ENCODE measurements around the gene PHYHD1. TPM values are rescaled to one million over a fixed set of nuclear protein-coding genes. Genes with fewer than 3 reads are reported as not detected.

Gene PHYHD1
- total RNA-seq, 1 donor from 2014 or later: 46.1 TPM

DNA sequence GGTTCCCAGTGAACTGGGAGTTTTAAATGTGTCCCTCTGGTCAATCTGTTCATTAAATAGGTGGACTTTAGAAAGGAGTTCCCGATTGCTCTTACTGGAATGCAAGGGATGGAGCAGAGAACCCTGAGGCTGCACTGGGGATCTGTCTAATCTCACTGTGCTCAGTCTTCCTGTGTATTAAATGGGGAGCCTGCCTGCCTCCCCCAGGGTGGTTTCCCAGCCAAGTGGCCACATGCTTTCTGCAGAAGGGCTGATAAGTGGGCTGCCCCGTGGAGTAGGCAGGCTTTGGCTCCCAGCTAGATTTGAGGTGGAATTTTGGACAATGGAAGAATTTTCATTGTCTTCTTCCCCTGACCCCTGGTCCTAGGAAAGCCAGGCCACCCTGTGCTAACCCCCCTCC, 14.0 kb upstream of the PHYHD1 start:
- no peaks in the 10 kb centered on the region for H3K27me3 ChIP-seq
- H3K4me1 ChIP-seq: peaks cover 31 to 46% of the 10 kb centered on the region in 2 donors
- TF ChIP-seq, protein P1, sequence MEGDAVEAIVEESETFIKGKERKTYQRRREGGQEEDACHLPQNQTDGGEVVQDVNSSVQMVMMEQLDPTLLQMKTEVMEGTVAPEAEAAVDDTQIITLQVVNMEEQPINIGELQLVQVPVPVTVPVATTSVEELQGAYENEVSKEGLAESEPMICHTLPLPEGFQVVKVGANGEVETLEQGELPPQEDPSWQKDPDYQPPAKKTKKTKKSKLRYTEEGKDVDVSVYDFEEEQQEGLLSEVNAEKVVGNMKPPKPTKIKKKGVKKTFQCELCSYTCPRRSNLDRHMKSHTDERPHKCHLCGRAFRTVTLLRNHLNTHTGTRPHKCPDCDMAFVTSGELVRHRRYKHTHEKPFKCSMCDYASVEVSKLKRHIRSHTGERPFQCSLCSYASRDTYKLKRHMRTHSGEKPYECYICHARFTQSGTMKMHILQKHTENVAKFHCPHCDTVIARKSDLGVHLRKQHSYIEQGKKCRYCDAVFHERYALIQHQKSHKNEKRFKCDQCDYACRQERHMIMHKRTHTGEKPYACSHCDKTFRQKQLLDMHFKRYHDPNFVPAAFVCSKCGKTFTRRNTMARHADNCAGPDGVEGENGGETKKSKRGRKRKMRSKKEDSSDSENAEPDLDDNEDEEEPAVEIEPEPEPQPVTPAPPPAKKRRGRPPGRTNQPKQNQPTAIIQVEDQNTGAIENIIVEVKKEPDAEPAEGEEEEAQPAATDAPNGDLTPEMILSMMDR (IDR thresholded peaks at IDR 0.05): no peak
- no peak for DNase-seq (ENCODE audit: low spot score in 2 of 2)
- intact Hi-C loops (cut with DNase I): no loop called here
- no peak overlapping the region for H3K4me3 ChIP-seq
- H3K9me3 ChIP-seq: no peaks in the 10 kb centered on the region
- H3K27ac ChIP-seq: peak overlapping the region in 1 of 2 donors; percentile 6
- peaks cover 39 to 40% of the 10 kb centered on the region in 2 donors for H3K36me3 ChIP-seq

DNA sequence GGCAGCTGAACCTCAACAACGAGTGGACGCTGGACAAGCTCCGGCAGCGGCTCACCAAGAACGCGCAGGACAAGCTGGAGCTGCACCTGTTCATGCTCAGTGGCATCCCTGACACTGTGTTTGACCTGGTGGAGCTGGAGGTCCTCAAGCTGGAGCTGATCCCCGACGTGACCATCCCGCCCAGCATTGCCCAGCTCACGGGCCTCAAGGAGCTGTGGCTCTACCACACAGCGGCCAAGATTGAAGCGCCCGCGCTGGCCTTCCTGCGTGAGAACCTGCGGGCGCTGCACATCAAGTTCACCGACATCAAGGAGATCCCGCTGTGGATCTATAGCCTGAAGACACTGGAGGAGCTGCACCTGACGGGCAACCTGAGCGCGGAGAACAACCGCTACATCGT, 12.4 kb upstream of the PHYHD1 start:
- intact Hi-C loops (cut with DNase I): no loop called here
- Histone ChIP-seq H3K9me3 (no peaks in the 10 kb centered on the region), H3K27me3 (no peaks in the 10 kb centered on the region), H3K27ac (peak overlapping the region in 1 of 2 donors; percentile 94), H3K36me3 (peaks cover 40 to 43% of the 10 kb centered on the region in 2 donors), H3K4me1 (peaks cover 32 to 47% of the 10 kb centered on the region in 2 donors), H3K4me3 (no peak overlapping the region)
- DNase-seq (ENCODE audit: low spot score in 2 of 2): no peak
- TF ChIP-seq, protein P1 (IDR thresholded peaks at IDR 0.05): no peak

DNA sequence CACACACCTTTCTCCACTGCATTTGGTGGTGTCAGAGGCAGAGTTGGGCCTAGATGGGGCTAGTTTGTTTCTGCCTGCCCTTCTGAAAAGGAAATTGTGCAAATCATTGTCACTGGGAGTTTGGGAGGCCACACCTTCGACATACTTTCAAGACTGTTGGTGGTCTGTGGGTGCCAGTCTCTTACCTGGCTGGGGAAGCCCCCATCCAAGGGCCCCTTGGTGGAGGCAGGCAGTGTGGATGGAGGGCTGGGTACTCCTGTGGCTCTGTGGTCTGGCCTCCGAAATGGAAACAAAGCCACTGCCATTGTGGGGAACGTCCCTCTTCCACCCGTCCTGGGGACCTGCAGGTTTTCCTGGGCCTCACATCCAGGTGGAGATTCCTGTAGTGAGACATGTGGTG, 10.9 kb upstream of the PHYHD1 start:
- TF ChIP-seq, protein P1 (IDR thresholded peaks at IDR 0.05): no peak
- Histone ChIP-seq H3K4me1 (peaks cover 37 to 59% of the 10 kb centered on the region in 2 donors), H3K27ac (peak overlapping the region; percentile 94 to 95)

DNA sequence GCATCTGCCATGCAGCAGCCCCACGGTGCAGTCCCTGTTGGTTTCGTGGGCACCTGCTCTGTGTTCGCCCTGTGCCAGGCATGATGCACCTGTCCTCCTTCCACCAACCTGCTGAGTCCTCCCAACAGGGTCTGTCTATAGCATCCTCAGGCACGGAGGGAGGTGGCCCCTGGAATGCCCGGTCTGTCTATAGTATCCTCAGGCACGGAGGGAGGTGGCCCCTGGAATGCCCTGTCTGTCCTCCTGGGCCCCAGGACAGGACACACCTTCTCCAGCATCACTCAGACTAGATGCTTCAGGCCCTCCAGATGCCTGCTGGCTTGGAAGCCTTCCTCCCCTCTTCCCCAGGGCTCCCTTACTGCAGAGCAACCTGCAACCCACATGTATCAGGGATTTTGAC, 9.9 kb upstream of the PHYHD1 start:
- peaks cover 45 to 69% of the 10 kb centered on the region in 2 donors for H3K4me1 ChIP-seq
- no peaks in the 10 kb centered on the region for H3K9me3 ChIP-seq
- H3K36me3 ChIP-seq: peaks cover 43 to 54% of the 10 kb centered on the region in 2 donors
- intact Hi-C loops (cut with DNase I): loop anchor here (1.0 kb wide), 1 partner anchor 19 kb away; no protein-coding TSS in a partner anchor
- H3K4me3 ChIP-seq: no peak overlapping the region
- TF ChIP-seq, protein P1 (IDR thresholded peaks at IDR 0.05): no peak
- H3K27ac ChIP-seq: peak overlapping the region; percentile 94 to 95
- DNase-seq (ENCODE audit: low spot score in 2 of 2): peak in 1 of 2 donors; percentile 63
- no peaks in the 10 kb centered on the region for H3K27me3 ChIP-seq

More for the DNA sequence above, 10.9 kb upstream of the PHYHD1 start:
- intact Hi-C loops (cut with DNase I): no loop called here
- Histone ChIP-seq H3K36me3 (peaks cover 43 to 47% of the 10 kb centered on the region in 2 donors), H3K4me3 (no peak overlapping the region), H3K9me3 (no peaks in the 10 kb centered on the region), H3K27me3 (no peaks in the 10 kb centered on the region)
- no peak for DNase-seq (ENCODE audit: low spot score in 2 of 2)

DNA sequence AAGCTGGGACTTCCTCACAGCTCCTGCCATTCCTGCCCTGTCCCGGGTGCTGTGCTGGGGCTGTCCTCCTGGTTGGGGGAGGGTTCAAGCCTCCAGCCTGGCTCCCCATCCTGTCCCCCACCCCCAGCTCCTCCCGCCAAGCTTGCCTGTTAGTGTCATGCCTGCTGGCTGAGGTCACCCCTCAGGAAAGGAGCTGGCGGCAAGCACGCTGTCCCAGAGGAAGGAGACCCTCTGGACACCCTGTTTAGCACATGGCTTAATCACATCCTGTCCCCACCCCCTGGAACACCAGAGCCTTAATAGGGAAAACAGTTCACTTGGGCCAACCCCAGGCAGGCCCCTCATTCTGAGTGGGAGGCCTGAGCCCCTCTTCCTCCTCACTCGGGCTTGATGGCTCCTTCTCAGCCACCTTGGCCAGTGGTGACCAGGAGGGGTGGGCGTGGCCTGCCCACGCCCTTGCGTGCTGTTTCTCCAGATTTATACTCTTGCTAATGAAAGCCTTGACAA, 9.2 kb upstream of the PHYHD1 start:
- peaks cover 52 to 76% of the 10 kb centered on the region in 2 donors for H3K4me1 ChIP-seq
- peak overlapping the region; percentile 94 to 95 for H3K27ac ChIP-seq
- TF ChIP-seq, protein P1 (IDR thresholded peaks at IDR 0.05): no peak
- DNase-seq (ENCODE audit: low spot score in 2 of 2): peak; percentile 79 to 94
- peaks cover 50 to 61% of the 10 kb centered on the region in 2 donors for H3K36me3 ChIP-seq
- peak overlapping the region in 1 of 2 donors; percentile 6 for H3K4me3 ChIP-seq
- no peaks in the 10 kb centered on the region for H3K27me3 ChIP-seq
- H3K9me3 ChIP-seq: no peaks in the 10 kb centered on the region
- intact Hi-C loops (cut with DNase I): loop anchor here (1.0 kb wide), 1 partner anchor 19 kb away; no protein-coding TSS in a partner anchor

Measured in ascending aorta (tissue), 2 donors.